Epidermal melanocyte (primary cell): ENCODE results near the gene HDGFL1.

Source experiments
- DNase-seq: peaks from one replicate; pipeline ENCODE4 v3.0.0; 2011; ENCODE audit warnings: low spot score; ENCODE audit not compliant: insufficient read length

The HDGFL1 gene

DNA sequence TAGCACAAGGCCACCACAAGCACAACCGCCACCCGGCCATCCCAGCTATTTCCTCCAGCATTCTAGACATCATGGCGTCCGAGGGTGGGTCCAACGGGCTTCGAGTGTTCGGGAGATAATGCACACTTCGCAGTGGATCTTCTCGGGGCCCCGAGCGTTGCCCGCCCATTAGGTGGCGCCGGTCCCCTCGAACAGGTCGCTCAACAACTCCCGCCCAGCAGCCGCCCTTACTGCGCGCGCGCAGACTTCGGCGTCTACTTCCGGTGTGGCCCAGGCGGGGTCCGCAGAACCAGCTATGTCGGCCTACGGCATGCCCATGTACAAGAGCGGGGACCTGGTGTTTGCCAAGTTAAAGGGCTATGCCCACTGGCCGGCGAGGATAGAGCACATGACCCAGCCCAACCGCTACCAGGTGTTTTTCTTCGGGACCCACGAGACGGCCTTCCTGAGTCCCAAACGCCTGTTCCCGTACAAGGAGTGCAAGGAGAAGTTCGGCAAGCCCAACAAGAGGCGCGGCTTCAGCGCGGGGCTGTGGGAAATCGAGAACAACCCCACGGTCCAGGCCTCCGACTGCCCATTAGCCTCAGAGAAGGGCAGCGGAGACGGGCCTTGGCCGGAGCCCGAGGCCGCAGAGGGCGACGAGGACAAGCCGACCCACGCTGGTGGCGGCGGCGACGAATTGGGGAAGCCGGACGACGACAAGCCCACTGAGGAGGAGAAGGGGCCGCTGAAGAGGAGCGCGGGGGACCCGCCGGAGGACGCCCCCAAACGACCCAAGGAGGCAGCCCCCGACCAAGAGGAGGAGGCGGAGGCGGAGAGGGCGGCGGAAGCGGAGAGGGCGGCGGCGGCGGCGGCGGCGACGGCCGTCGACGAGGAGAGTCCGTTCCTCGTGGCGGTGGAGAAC, at the start of gene HDGFL1:
Gene HDGFL1, plus strand, starts transcription at position 286 of the 904 bp plus-strand sequence. Its CDS starts 10 bp downstream, at position 296.
- no peak for DNase-seq

DNA sequence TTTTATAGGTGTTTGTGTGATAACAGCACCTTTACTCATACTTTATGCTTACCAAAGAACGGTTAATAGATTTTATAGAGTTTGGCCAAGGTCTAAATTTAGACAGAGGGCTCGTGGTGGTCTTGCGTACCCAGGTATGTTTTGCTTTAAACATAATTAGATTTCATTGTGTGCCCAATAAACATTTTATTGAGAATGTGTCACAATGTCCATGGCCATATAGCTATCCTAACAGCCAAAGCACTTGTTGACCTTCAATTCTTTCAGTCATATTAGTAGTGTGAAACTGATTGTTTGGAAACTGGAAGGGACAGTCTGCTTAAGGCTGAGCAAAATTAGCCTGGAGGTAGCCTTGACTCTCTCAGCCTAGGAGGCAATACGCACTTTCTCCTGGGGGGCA, 48.3 kb upstream of the HDGFL1 start:
- no peak for DNase-seq

DNA sequence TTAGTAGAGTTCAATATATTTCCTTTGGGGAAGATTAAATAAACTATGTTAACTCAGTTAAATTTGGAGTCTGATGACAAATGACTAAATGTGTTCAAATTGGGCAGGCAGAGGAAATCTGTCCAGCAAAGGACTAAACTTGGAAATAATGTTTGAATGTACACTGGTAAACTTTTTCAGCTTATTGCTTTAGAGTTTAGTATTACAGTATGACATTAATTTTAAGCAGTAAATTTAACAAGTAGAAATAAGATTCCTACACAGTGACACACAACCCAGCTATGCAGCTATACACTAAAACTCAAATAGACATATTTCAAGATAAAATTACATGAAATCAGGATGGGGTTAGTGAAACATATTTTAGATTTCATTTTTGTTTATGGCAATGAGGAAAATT, 42.6 kb upstream of the HDGFL1 start:
- DNase-seq, result no peak

DNA sequence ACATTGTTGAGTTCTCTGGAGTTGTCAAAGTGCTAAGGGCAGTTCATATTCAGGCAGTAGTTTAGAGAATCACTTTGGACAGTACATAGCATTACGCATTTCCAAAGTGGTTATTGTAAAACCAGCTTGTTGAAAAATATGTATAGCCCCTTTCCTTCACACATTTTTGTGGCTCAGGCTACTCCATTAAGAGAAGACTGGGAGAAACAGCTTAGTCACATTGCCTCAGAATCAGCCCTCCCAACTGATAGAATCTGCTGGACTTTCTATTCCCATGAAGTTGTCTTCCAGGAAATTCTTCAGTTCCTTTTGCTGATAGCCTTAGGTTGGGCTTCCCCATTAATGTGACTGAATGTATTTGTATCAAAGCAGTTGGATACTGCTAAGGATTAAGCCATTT, 39.5 kb upstream of the HDGFL1 start:
- DNase-seq, result no peak

DNA sequence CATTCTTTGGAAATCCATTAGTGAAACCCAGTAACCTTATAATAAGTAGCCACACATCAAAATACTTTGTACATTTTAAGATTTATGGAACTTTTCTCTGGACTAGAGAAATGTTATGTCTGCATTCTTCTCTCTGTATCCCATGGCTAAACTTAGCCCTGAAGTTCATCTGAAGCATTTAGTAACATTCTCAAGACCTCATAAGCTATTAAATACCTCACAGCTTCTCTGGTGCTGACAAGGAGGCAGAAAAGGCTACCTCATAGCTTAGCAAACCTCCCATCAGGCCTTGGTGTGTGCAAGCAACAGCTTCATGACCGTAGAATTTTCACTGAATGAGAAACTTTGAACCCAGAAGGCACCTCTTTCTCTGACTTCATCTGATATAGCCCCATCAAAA, 38.9 kb upstream of the HDGFL1 start:
- no peak for DNase-seq

DNA sequence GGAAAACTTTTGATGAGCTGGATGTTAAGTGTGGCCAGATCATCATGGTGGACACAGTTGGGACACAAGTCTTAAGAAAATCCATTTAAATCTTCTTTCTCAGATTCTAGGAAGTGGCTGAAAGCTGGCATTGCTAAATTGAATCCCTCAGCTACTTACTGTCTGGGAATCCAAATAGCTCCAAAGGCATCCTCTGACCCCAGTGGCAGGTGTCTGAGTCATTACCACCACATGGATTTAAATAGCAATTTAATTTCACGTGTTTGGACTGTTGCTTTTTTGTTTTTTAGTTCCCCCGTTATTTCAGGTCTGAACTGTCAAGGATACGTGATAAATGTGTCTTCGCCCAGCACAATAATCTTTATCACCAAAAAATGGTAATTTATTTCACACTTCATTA, 33.2 kb upstream of the HDGFL1 start:
- DNase-seq, result no peak

DNA sequence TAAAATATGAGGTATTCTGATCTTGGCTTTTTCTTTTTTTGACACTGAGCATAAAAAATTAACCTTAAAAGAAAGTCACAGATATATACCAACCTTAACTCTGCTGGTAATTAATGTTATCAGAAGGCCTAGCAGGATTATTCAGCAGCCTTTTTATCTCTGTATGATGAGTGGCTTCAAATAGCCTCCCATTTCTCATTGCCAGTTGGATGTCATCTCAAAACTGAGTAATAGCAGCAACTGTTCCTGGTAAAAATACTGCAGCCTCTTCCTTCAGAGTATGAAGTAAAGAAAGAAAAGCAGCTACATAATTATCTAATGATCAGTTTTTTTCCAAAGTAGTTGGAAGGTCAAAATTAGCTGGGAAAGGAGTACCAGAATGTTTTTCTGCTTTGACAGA, 24.9 kb upstream of the HDGFL1 start:
- no peak for DNase-seq

DNA sequence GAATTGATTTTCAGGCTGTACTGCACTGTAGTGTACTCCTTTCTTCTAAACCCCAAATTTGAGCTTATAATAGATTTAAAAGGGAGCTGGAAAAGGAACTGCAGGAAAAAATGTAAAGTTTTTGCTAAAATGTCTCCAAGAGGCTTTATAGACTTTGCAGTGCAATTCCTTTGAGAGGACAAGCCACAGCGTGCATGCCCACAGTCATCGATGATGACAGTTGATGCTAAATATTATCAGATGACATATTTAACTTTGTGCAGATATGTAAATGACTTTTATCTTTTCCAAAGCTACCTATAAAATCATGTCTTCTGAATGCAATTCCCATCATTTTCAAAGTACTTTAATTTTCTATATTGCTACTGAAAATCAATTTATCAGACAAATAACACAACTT, 24.3 kb upstream of the HDGFL1 start:
- no peak for DNase-seq

DNA sequence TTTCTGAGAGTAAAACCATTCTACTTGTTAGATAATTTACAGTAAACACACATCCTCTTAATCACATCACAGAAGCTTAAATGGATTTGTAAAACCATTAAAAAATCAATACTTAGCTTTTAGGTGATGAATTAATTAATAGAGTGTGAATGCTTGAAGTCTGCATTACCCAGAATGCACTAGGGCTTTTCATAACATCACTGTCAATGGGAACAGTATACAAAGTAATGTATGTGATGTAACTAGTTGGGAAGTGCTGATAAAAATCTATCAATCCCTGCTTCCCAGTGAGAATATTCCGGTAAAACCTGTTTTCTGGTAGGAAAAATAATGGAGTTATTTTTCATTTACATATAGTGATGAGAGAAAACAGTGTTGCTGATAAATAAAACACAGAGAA, 23.1 kb upstream of the HDGFL1 start:
- DNase-seq, result no peak

DNA sequence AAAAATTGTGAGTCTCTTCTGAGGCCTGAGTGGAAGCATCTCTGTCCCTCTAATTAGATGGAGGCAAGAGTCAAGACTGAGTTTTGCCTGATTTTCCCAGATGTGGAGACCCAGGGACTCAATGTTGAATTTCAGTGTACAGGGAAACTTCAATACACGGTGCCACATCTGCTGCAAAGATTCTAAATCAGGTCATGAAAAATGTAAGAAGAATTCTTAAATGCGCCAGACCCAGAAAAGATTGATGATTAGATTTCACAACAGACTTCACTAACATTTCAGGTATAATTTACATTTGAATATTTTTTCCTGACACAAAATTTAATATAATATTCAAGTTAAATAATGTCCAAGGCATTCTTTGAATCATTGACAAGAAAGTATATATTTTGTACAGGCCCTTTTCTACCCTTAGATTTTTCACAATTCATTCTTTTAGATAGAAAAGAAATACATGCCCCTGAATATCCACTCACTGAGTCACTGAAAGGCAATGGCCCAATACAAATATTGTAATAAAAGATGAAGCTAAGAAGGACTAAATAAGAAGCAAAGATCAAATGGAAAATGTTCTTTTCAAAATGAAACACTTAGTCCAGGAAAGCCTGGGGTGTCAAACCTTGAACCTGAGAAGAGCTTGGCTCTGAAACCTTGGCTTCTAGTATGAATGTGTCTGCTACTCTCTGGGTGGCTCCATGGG, 18.2 kb upstream of the HDGFL1 start:
- DNase-seq, result no peak

DNA sequence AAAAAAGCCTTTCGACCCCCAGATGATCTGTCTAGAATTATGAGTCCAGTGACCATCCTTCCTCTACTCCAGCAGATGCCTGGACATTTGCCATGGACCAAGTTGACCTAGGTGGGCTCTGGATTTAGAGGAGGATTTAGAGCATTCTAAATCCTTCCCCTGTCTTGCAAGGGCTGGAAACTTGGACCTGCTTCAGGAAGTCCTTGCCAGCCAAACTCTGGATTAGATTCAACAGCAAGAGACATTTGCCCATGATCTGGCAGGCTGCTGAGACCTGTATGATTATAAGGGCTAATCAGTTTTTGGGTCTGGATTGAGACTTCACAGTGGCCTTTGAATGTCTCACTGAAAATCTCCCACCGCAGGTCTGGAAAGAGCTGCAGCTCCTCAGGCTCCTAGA, 13.1 kb upstream of the HDGFL1 start:
- no peak for DNase-seq

DNA sequence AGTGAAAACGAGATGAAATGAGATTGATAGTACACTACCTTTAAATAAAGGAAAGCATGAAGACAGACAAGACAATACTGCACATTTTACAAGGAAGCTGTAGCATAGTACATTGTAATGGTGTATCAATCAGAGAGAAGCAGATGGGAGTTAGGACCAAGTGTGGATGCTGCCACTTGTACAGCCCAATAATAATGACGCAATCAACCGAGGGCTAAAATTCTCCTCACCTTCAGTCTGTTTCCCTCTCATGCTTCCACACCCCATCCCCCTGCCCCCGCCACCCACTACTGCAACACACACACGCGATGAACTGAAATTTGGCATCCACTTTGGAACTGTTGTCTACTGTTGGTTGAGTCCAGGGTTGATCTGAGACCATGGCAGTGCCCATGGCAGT, 12.4 kb upstream of the HDGFL1 start:
- no peak for DNase-seq

DNA sequence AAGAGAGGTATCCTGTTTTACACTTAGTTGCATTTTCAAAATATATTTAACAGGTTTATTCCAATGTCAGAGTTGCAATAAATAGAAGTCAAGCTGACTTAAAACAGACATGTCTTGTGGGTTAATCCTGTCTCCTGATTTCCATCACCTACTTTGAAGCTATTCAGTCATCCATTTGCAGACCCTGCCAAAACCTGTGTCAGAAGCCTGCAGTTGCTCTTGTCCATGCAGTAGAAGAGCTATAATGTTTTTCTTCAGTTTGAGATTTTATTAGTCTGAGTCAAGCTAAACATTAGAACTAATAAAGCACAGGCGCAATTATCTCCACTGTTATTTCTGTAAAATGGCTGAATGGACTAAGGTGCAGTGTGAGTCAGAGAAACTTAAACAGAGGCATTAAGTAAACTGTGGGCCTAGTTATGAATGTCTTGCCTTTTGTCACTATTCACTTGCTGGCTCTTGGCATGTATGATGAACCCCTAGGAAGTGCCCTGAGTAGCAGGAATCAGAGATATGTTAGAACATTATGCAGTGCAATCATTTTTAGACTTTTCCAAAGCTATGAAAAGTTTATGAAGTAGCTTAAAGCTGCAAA, 11.0 kb upstream of the HDGFL1 start:
- no peak for DNase-seq

DNA sequence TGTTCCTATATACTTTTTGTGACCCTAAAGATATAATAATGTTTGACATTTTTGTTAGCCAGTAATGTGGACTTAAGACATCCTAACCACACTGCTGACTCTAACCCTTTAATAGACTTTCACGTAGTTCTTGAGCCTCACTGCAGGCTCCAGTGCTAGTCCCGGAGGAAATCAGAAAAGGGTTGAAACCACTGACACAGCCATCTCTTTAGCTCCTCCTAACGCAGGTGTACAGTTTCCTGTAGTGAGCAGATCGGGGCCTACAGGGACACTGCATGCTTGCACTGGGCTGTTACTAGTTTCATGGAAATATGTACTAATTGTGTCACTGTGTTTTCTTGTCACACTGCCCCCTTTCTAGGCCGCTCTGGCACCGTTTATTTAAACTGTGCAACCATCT, 512 bp upstream of the HDGFL1 start:
- DNase-seq, result no peak

DNA sequence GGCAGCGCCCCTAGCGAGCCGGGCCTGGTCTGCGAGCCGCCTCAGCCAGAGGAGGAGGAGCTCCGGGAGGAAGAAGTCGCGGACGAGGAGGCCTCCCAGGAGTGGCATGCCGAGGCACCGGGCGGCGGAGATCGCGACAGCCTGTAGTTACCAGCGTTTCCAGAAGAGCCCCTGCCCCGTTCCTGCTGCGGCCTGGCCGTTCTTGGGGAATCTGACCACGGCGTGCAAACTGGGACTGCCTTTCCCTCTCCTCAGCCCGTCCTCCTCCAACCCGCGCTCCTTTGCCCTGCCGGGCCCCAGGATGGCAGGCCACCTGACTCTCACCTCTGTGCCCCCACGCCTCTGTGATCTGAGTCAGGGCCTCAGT, 802 bp downstream of the HDGFL1 start:
- DNase-seq, result no peak

DNA sequence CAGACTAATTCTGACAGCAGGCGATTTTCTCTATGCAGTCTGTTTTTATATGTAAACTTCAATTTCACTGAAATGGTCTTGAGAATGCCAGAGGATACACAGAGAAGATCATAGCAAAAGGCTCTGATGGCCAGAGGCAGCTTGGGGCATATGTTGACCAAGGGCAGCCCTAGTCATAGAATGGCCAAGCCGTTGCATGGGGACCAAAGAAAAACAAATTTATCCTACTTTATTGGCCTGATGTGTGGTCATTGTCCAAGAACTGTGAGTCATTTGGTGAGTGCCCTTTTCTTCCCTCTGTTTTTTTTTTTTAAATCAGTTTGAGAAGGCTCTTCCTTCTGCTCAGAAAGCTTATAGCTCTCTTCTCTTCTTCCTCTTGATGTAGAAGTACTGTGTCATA, 5.8 kb downstream of the HDGFL1 start:
- no peak for DNase-seq

DNA sequence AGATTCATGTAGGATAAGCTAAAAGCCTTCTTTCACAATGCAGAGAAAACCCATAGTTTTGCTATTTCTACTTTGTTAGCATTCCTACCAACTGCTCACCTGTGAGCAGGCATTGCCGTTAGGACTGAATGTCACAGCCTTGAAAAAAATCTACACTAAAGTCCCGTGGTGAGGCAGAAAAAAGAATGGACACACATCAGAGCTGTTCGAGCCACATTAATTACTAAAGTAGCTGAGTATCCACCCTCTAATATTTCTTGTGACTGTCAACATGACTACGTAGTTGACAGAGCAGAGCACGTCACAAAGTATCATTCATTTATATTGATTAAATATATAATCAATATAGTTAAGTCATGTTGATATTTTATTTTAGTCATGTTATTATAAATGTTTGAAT, 10.1 kb downstream of the HDGFL1 start:
- DNase-seq, result no peak

DNA sequence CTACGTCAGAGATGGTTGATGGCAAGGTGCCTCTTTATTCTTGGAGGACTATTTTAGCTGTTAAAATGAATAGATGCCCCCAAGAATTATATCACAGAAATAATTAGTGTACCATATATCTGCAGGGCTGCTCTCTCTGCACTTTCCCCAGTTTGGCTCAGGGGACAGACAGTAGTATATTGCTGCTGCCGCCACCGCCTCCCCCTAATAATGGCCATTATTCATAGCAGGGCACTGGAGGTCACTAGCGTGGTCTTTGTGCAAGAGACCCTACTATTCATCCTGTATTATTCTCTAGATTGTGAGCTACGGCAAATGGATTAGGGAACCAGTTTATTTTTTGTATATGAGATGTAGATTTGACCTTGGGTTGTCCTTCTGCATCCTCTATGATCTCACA, 11.0 kb downstream of the HDGFL1 start:
- DNase-seq, result no peak

DNA sequence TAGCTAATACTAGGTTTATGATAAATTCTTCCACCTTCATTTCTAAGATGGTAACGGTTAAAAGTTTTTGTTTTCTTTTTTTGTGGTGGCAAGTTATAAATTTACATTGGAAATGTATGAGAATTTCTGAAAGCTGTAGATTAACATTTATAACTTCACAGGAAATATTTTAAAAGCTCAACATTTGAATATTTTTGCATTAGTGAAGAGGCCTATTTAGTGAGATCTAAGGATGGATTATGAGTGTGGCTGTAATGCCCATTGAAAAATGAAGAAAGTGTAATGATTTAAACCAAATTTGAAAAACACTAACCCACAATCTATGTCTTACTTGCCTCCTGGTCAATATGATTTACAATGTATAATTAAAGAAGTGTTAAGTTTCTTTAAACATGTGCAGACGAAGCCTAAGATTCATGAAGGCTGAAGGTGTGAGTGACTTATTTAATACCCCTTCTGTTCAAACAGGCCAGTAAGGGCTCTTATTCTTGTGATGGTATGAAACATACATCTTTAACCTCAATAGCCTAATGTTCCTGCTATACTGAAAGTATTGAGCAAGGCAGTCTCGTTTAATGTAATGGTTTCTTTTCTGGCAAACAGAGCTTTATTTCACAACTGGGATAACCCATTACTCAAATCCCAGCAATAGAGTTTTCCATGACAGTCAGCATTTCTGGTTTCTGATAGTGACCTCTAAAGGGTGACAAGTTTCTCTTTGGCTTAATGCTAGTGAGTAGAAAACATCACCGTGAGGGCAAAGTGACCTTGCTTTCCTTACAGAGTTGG, 13.2 kb downstream of the HDGFL1 start:
- DNase-seq, result no peak

DNA sequence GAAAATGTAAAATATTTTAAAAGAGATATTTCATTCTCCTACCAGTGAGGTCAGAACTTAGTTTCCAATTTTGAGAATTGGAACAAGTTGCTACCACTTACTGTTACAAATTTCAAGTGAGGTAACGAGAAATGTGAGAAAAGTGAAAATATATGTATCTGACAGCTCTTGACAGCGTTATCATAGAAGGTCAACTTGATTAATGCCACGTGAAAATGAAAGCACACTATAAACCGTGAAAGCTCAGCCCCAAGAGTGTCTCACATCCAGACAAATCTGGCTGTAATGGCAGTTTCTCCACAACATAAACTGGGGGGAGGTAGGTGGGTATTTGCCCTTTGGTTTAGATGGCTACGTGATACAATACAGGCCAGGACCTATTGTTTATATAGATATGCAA, 13.9 kb downstream of the HDGFL1 start:
- DNase-seq, result no peak

DNA sequence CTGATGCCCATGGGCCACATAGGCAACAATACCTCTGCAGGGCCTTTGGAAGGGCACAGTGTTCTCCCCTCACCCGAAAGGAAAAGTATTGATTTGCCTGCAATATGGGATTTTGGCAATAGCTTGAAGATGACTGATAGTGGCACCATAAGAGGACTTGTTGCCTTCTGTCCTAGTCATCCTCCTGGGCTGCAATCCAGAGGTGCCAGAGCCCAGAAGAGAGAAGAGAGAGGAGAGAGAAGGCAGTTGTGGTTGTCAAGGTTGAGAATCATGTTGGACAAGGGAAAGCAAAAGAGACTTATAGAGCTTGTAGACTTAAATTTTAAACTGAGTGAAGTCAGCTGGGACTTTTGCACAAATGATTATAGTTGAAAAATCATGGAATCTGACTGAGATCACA, 14.6 kb downstream of the HDGFL1 start:
- no peak for DNase-seq

DNA sequence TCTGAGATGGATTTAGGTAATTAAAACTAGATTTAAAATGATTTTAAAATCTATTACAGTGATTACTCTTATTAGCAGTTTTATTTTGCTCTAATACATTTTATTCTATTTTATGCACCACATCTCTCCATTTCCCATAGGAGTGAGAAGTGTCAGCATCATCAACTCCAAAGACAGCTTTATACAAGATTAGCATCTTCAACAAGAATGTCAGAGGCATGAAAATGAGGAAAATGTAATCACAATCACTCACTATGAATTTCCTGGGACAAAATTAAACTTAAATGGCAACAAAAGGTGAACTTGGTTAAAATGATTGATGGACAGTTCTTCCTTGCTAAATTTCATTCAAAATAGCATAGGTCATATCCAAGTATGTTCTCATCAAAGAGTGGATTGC, 19.8 kb downstream of the HDGFL1 start:
- DNase-seq, result no peak
